Endodermal cell (in vitro differentiated cells): ENCODE results near the gene CENPE. TPM values are rescaled to one million over a fixed set of nuclear protein-coding genes. Genes with fewer than 3 reads are reported as not detected.

Experiments used
- DNase-seq: peaks from one replicate; pipeline ENCODE4 v3.0.0-alpha.2; 2017
- H3K27ac ChIP-seq: 2 replicates; pipeline ENCODE4 v1.5.1; 2013; ENCODE audit warnings: mild to moderate bottlenecking, low read depth, low read length, moderate library complexity
- H3K27me3 ChIP-seq: 2 replicates; pipeline ENCODE4 v1.6.1; 2013; ENCODE audit warnings: mild to moderate bottlenecking, low read length, moderate library complexity; ENCODE audit not compliant: insufficient read depth, control insufficient read depth, poor library complexity, severe bottlenecking
- H3K36me3 ChIP-seq: 2 replicates; pipeline ENCODE4 v1.7.0; 2013; ENCODE audit warnings: mild to moderate bottlenecking, low read length, moderate library complexity; ENCODE audit not compliant: control insufficient read depth, insufficient read depth
- H3K4me1 ChIP-seq: one replicate; pipeline ENCODE4 v1.7.0; 2013; ENCODE audit warnings: low read length; ENCODE audit not compliant: control insufficient read depth, insufficient read depth
- H3K4me3 ChIP-seq: 2 replicates; pipeline ENCODE4 v1.5.1; 2013; ENCODE audit warnings: mild to moderate bottlenecking, low read length, moderate library complexity
- H3K9ac ChIP-seq: 2 replicates; pipeline ENCODE4 v1.6.1; 2013; ENCODE audit warnings: mild to moderate bottlenecking, low read length, moderate library complexity; ENCODE audit not compliant: poor library complexity, severe bottlenecking; ENCODE audit errors: extremely low read depth
- H3K9me3 ChIP-seq: 2 replicates; pipeline ENCODE4 v1.6.1; 2013; ENCODE audit warnings: mild to moderate bottlenecking, low read length, moderate library complexity; ENCODE audit not compliant: control insufficient read depth
- H3K27ac Mint-ChIP-seq: 2 replicates; pipeline ENCODE4 v1.8.0; 2020; ENCODE audit warnings: mixed read lengths
- H3K27me3 Mint-ChIP-seq: 2 replicates; pipeline ENCODE4 v1.8.0; 2021; ENCODE audit warnings: mild to moderate bottlenecking, mixed read lengths; ENCODE audit not compliant: insufficient read depth
- H3K36me3 Mint-ChIP-seq: 2 replicates; pipeline ENCODE4 v1.8.0; 2020; ENCODE audit warnings: low read depth, mixed read lengths
- H3K4me1 Mint-ChIP-seq: 2 replicates; pipeline ENCODE4 v1.8.0; 2020; ENCODE audit warnings: mixed read lengths
- H3K4me3 Mint-ChIP-seq: 2 replicates; pipeline ENCODE4 v1.8.0; 2020; ENCODE audit warnings: mild to moderate bottlenecking, moderate library complexity, mixed read lengths
- H3K9me3 Mint-ChIP-seq: 2 replicates; pipeline ENCODE4 v1.8.0; 2020; ENCODE audit warnings: mild to moderate bottlenecking, mixed read lengths
- CTCF ChIP-seq: fragments of 200-600 bp; sonication (generic); conservative IDR thresholded peaks from 2 replicates; pipeline ENCODE4 v1.5.0; 2021; ENCODE audit warnings: antibody characterized with exemption, mild to moderate bottlenecking
- WGBS, 2 experiments: methylation state at CpG; one replicate each; pipeline versions ENCODE4 v1.1.5 to v1.1.7; 2013; ENCODE audit warnings: missing lambda C conversion rate in 2 of 2, mixed read lengths in 1 of 2; ENCODE audit not compliant: insufficient coverage in 1 of 2, insufficient read length in 1 of 2; 5-methylcytosine and 5-hydroxymethylcytosine counted together
- total RNA-seq, 2 donors: library from RNA; stranded (reverse); fragmentation: NEBNext Ultra II Directional in 1 of 2; extraction: Animal tissue kit (Norgen Biotek cat#: 25700) in 1 of 2; gene quantifications; 2 replicates in 1 of 2; 3 replicates in 1 of 2; pipeline ENCODE4 v1.2.1, GENCODE V29; 2021

The CENPE gene
- total RNA-seq, 2 donors from 2014 or later = 32.4 to 39.6 TPM

GRCh38 chr4:103067841-103068547 is 130.1 kb downstream of the CENPE start:
- H3K27ac ChIP-seq = no peak overlapping the region
- no peak for TF ChIP-seq CTCF
- no peaks in the 10 kb centered on the region for H3K27me3 ChIP-seq
- no peaks in the 10 kb centered on the region for H3K27me3 Mint-ChIP-seq
- H3K4me3 ChIP-seq = no peak overlapping the region
- H3K9me3 Mint-ChIP-seq = no peaks in the 10 kb centered on the region
- 90% methylated on average over 2 of the region's 2 CpGs; no CpG with 5 or more reads in 1 of the 2 experiments for WGBS, 2 experiments
- no peaks in the 10 kb centered on the region for H3K9me3 ChIP-seq
- no peak for DNase-seq
- no peaks in the 10 kb centered on the region for H3K36me3 ChIP-seq
- no peaks in the 10 kb centered on the region for H3K36me3 Mint-ChIP-seq
- no peak overlapping the region for H3K27ac Mint-ChIP-seq
- no peak overlapping the region for H3K9ac ChIP-seq
- H3K4me3 Mint-ChIP-seq = no peak overlapping the region
- H3K4me1 ChIP-seq = no peaks in the 10 kb centered on the region
- peaks cover 3% of the 10 kb centered on the region for H3K4me1 Mint-ChIP-seq

GRCh38 chr4:103060453-103061148 is 137.5 kb downstream of the CENPE start:
- Mint-ChIP-seq H3K36me3 (peaks cover 3% of the 10 kb centered on the region), H3K9me3 (no peaks in the 10 kb centered on the region), H3K4me1 (no peaks in the 10 kb centered on the region), H3K4me3 (no peak overlapping the region), H3K27me3 (no peaks in the 10 kb centered on the region), H3K27ac (no peak overlapping the region)
- WGBS, 2 experiments = 94 to 97% methylated on average over 2 of the region's 2 CpGs
- Histone ChIP-seq H3K36me3 (no peaks in the 10 kb centered on the region), H3K9ac (no peak overlapping the region), H3K27ac (no peak overlapping the region), H3K27me3 (no peaks in the 10 kb centered on the region), H3K9me3 (no peaks in the 10 kb centered on the region), H3K4me1 (no peaks in the 10 kb centered on the region), H3K4me3 (no peak overlapping the region)
- DNase-seq = no peak
- no peak for TF ChIP-seq CTCF

Other genes with a start within 250 kb of the CENPE start
- 1 to 10 TPM; 1.4 TPM for gene SLC9B1, start 178.6 kb downstream of the CENPE start, total RNA-seq
- gene SLC9B2, start 121.6 kb downstream of the CENPE start, total RNA-seq = 10 to 100 TPM in 1 of 2 donors, 1 to 10 TPM in 1; 8.2 to 11.3 TPM
- gene BDH2, start 98.5 kb downstream of the CENPE start, total RNA-seq = 10 to 100 TPM; 36.1 to 46.4 TPM